Measurements from ENCODE around the gene CES4A. TPM values are rescaled to one million over a fixed set of nuclear protein-coding genes. Genes with fewer than 3 reads are reported as not detected.
"Not testable (repeated sequence)": the region's sequence is repeated elsewhere in the genome, so short reads cannot be mapped to it uniquely, and the experiment has no call there.

The CES4A gene
- total and polyA plus RNA-seq, 2 of the 13 experiments (the other 11 are each of a cell fraction or from before 2014, with no cell fraction given) = 0.09 to 0.17 TPM

DNA sequence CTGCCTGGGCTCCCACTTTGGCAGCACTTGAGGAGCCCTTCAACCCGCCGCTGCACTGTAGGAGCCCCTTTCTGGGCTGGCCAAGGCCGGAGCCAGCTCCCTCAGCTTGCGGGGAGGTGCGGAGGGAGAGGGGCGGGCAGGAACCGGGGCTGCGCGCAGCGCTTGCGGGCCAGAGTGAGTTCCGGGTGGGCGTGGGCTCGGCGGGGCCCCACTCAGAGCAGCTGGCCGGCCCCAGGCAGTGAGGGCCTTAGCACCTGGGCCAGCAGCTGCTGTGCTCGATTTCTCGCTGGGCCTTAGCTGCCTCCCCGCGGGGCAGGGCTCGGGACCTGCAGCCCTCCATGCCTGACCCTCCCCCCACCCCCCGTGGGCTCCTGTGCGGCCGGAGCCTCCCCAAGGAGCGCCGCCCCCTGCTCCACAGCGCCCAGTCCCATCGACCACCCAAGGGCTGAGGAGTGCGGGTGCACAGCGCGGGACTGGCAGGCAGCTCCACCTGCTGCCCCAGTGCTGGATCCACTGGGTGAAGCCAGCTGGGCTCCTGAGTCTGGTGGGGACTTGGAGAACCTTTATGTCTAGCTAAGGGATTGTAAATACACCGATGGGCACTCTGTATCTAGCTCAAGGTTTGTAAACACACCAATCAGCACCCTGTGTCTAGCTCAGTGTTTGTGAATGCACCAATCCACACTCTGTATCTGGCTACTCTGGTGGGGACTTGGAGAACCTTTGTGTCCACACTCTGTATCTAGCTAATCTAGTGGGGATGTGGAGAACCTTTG is 14.0 kb upstream of the CES4A start (continued):
- not testable (repeated sequence) for TF ChIP-seq SOX13 (IDR thresholded peaks at IDR 0.05); FOXP1 (CRISPR knock-in tag; IDR thresholded peaks at IDR 0.05)
- peak in 1 of 2 experiments; percentile 25; a peak in 1 of 4 replicates for TF ChIP-seq SOX13 (CRISPR knock-in tag; conservative IDR thresholded peaks at IDR 0.05 in 1 of 2, IDR thresholded peaks at IDR 0.05 in 1 of 2)
- TF ChIP-seq IRX3 (CRISPR knock-in tag; IDR thresholded peaks at IDR 0.05; ENCODE audit: borderline replicate concordance, low read depth) = 0 out of 2 replicates have a peak, but pooled peaks have one; percentile 29
- peak; percentile 96 for TF ChIP-seq HMGXB3 (CRISPR knock-in tag; IDR thresholded peaks at IDR 0.05; ENCODE audit: borderline replicate concordance)
- 0 out of 2 replicates have a peak, but pooled peaks have one; percentile 4 for TF ChIP-seq ZSCAN25 (CRISPR knock-in tag; IDR thresholded peaks at IDR 0.05)
- TF ChIP-seq ZNF121 (CRISPR knock-in tag; IDR thresholded peaks at IDR 0.05) = peak; percentile 14; the same call in 1 of the 2 replicates
- 0 out of 2 replicates have a peak, but pooled peaks have one; percentile 6 for TF ChIP-seq FOXP1 (IDR thresholded peaks at IDR 0.05)
